Endodermal cell (in vitro differentiated cells): ENCODE measurements around the gene PHF12. TPM values are rescaled to one million over a fixed set of nuclear protein-coding genes. Genes with fewer than 3 reads are reported as not detected.

Source experiments
- DNase-seq: peaks from one replicate; pipeline ENCODE4 v3.0.0-alpha.2; 2017
- H3K27ac ChIP-seq: 2 replicates; pipeline ENCODE4 v1.5.1; 2013; ENCODE audit warnings: mild to moderate bottlenecking, low read depth, low read length, moderate library complexity
- H3K27me3 ChIP-seq: 2 replicates; pipeline ENCODE4 v1.6.1; 2013; ENCODE audit warnings: mild to moderate bottlenecking, low read length, moderate library complexity; ENCODE audit not compliant: insufficient read depth, control insufficient read depth, poor library complexity, severe bottlenecking
- H3K36me3 ChIP-seq: 2 replicates; pipeline ENCODE4 v1.7.0; 2013; ENCODE audit warnings: mild to moderate bottlenecking, low read length, moderate library complexity; ENCODE audit not compliant: control insufficient read depth, insufficient read depth
- H3K4me1 ChIP-seq: one replicate; pipeline ENCODE4 v1.7.0; 2013; ENCODE audit warnings: low read length; ENCODE audit not compliant: control insufficient read depth, insufficient read depth
- H3K4me3 ChIP-seq: 2 replicates; pipeline ENCODE4 v1.5.1; 2013; ENCODE audit warnings: mild to moderate bottlenecking, low read length, moderate library complexity
- H3K9ac ChIP-seq: 2 replicates; pipeline ENCODE4 v1.6.1; 2013; ENCODE audit warnings: mild to moderate bottlenecking, low read length, moderate library complexity; ENCODE audit not compliant: poor library complexity, severe bottlenecking; ENCODE audit errors: extremely low read depth
- H3K9me3 ChIP-seq: 2 replicates; pipeline ENCODE4 v1.6.1; 2013; ENCODE audit warnings: mild to moderate bottlenecking, low read length, moderate library complexity; ENCODE audit not compliant: control insufficient read depth
- H3K27ac Mint-ChIP-seq: 2 replicates; pipeline ENCODE4 v1.8.0; 2020; ENCODE audit warnings: mixed read lengths
- H3K27me3 Mint-ChIP-seq: 2 replicates; pipeline ENCODE4 v1.8.0; 2021; ENCODE audit warnings: mild to moderate bottlenecking, mixed read lengths; ENCODE audit not compliant: insufficient read depth
- H3K36me3 Mint-ChIP-seq: 2 replicates; pipeline ENCODE4 v1.8.0; 2020; ENCODE audit warnings: low read depth, mixed read lengths
- H3K4me1 Mint-ChIP-seq: 2 replicates; pipeline ENCODE4 v1.8.0; 2020; ENCODE audit warnings: mixed read lengths
- H3K4me3 Mint-ChIP-seq: 2 replicates; pipeline ENCODE4 v1.8.0; 2020; ENCODE audit warnings: mild to moderate bottlenecking, moderate library complexity, mixed read lengths
- H3K9me3 Mint-ChIP-seq: 2 replicates; pipeline ENCODE4 v1.8.0; 2020; ENCODE audit warnings: mild to moderate bottlenecking, mixed read lengths
- WGBS, 2 experiments: methylation state at CpG; one replicate each; pipeline versions ENCODE4 v1.1.5 to v1.1.7; 2013; ENCODE audit warnings: missing lambda C conversion rate in 2 of 2, mixed read lengths in 1 of 2; ENCODE audit not compliant: insufficient coverage in 1 of 2, insufficient read length in 1 of 2; 5-methylcytosine and 5-hydroxymethylcytosine counted together
- total RNA-seq, 2 donors: library from RNA; stranded (reverse); fragmentation: NEBNext Ultra II Directional in 1 of 2; extraction: Animal tissue kit (Norgen Biotek cat#: 25700) in 1 of 2; gene quantifications; 2 replicates in 1 of 2; 3 replicates in 1 of 2; pipeline ENCODE4 v1.2.1, GENCODE V29; 2021
- TF ChIP-seq, protein P1 (sequence below): fragments of 200-600 bp; sonication (generic); conservative IDR thresholded peaks from 2 replicates; pipeline ENCODE4 v1.5.0; 2021; ENCODE audit warnings: antibody characterized with exemption, mild to moderate bottlenecking

Gene PHF12
- total RNA-seq, 2 donors from 2014 or later = 60.0 to 61.0 TPM

DNA sequence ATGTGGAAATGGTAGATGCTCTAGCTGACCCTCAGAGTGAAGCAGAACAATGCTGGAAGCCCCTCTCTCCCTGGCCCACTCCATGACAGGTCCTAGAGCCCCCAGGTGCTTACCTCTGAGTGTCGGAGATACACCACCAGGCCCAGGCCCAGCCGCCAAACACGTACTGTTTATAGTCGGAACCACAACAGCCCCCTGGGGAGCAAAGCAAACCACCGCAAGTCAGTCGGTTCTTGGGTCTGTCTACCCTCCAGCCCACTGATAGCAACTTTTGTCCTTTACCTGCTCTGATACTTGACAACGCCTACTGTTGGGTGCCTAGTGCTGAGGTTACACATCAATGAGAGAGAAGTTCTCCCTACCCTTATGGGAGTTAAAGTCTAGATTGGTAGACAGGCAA lies 62.5 kb downstream of the PHF12 start:
- Mint-ChIP-seq H3K27ac (no peak overlapping the region), H3K4me1 (no peaks in the 10 kb centered on the region), H3K27me3 (no peaks in the 10 kb centered on the region), H3K9me3 (no peaks in the 10 kb centered on the region), H3K4me3 (no peak overlapping the region), H3K36me3 (peaks cover 43% of the 10 kb centered on the region)
- Histone ChIP-seq H3K27me3 (no peaks in the 10 kb centered on the region), H3K27ac (no peak overlapping the region), H3K9ac (no peak overlapping the region), H3K36me3 (peaks cover 43% of the 10 kb centered on the region), H3K9me3 (no peaks in the 10 kb centered on the region), H3K4me3 (no peak overlapping the region), H3K4me1 (no peaks in the 10 kb centered on the region)
- TF ChIP-seq, protein P1, sequence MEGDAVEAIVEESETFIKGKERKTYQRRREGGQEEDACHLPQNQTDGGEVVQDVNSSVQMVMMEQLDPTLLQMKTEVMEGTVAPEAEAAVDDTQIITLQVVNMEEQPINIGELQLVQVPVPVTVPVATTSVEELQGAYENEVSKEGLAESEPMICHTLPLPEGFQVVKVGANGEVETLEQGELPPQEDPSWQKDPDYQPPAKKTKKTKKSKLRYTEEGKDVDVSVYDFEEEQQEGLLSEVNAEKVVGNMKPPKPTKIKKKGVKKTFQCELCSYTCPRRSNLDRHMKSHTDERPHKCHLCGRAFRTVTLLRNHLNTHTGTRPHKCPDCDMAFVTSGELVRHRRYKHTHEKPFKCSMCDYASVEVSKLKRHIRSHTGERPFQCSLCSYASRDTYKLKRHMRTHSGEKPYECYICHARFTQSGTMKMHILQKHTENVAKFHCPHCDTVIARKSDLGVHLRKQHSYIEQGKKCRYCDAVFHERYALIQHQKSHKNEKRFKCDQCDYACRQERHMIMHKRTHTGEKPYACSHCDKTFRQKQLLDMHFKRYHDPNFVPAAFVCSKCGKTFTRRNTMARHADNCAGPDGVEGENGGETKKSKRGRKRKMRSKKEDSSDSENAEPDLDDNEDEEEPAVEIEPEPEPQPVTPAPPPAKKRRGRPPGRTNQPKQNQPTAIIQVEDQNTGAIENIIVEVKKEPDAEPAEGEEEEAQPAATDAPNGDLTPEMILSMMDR = no peak
- WGBS, 2 experiments = 93 to 96% methylated on average over 4 to 7 of the region's 7 CpGs
- DNase-seq = no peak

DNA sequence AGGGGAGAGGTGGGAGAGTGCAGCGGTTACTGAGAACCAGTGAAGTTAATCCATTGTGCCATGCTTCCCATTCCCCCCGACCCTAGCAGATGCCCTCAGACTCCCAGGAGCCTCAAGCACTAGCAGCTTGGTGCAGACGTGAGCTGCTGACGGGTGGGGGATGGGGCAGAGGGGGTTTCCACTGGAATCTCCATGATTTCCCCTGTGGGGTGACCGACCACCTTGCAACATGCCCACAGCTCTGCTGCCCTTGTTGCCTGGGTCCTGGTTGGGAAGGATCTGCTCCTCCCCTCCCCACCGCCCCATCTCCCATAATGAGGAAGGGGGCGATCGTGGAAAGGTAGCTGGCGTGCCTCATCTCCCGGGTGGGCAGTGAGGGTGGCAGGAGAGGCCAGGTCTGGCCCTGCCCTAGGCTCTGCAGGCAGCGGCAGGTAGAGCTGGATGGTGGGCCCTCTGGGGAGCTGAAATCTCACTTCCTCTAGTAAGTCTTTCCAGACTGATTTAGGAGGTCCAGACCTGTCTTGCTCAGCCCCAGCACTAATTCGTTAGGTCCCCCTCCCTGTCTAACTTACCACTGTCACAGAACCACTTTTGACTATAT lies 63.3 kb downstream of the PHF12 start:
- Histone ChIP-seq H3K9me3 (no peaks in the 10 kb centered on the region), H3K36me3 (peaks cover 41% of the 10 kb centered on the region), H3K4me1 (no peaks in the 10 kb centered on the region), H3K4me3 (no peak overlapping the region), H3K27ac (no peak overlapping the region), H3K9ac (no peak overlapping the region), H3K27me3 (no peaks in the 10 kb centered on the region)
- no peaks in the 10 kb centered on the region for H3K4me1 Mint-ChIP-seq
- no peak overlapping the region for H3K4me3 Mint-ChIP-seq
- DNase-seq = no peak
- no peak overlapping the region for H3K27ac Mint-ChIP-seq
- H3K36me3 Mint-ChIP-seq = peaks cover 44% of the 10 kb centered on the region
- TF ChIP-seq, protein P1 = no peak
- 91 to 100% methylated on average over 1 to 12 of the region's 12 CpGs for WGBS, 2 experiments
- no peaks in the 10 kb centered on the region for H3K27me3 Mint-ChIP-seq
- no peaks in the 10 kb centered on the region for H3K9me3 Mint-ChIP-seq

DNA sequence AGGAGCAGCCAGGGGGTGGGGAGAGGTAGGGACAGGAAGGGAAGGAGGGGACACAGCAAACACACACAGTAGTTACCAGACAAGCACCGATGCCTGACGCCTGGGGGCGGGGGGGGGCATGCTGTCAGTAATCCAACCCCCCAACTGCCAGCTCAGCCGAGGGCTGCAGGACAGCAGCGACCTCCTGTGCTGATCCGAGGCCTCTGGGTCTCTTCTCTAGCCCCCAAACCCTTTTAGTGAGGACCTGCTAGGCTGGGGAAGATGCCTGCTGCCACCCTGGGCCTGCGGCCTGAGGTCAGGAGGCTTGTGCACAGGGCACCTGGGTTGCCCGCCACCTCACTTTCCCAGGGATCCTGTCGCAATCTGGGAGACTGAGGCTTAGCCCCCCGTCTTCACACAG lies 65.4 kb downstream of the PHF12 start:
- H3K9me3 Mint-ChIP-seq = no peaks in the 10 kb centered on the region
- 81 to 94% methylated on average over 6 to 10 of the region's 10 CpGs for WGBS, 2 experiments
- no peak overlapping the region for H3K9ac ChIP-seq
- peaks cover 48% of the 10 kb centered on the region for H3K36me3 Mint-ChIP-seq
- H3K27me3 ChIP-seq = no peaks in the 10 kb centered on the region
- H3K4me3 Mint-ChIP-seq = no peak overlapping the region
- H3K36me3 ChIP-seq = peaks cover 46% of the 10 kb centered on the region
- no peak overlapping the region for H3K4me3 ChIP-seq
- H3K4me1 Mint-ChIP-seq = no peaks in the 10 kb centered on the region
- no peaks in the 10 kb centered on the region for H3K4me1 ChIP-seq
- no peak for DNase-seq
- no peaks in the 10 kb centered on the region for H3K27me3 Mint-ChIP-seq
- TF ChIP-seq, protein P1 = no peak
- no peaks in the 10 kb centered on the region for H3K9me3 ChIP-seq
- H3K27ac Mint-ChIP-seq = no peak overlapping the region
- no peak overlapping the region for H3K27ac ChIP-seq
